ENCODE data around the gene CHIC1.
"Not testable (repeated sequence)": the region's sequence is repeated elsewhere in the genome, so short reads cannot be mapped to it uniquely, and the experiment has no call there.

CHIC1 gene

DNA sequence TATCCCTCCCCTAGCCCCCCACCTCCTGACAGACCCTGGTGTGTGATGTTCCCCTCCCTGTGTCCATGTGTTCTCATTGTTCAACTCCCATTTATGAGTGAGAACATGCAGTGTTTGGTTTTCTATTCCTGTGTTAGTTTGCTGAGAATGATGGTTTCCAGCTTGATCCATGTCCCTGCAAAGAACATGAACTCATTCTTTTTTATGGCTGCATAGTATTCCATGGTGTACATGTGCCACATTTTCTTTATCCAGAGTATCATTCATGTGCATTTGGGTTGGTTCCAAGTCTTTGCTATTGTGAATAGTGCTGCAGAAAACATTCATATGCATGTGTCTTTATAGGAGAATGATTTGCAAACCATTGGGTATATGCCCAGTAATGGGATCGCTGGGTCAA lies 34.8 kb downstream of the CHIC1 start:
- H3K27ac ChIP-seq (ENCODE audit: low read length); H3K4me1 ChIP-seq (ENCODE audit: control insufficient read depth, low read depth, low read length); H3K4me3 ChIP-seq (ENCODE audit: low read length); H3K36me3 ChIP-seq (ENCODE audit: control insufficient read depth, low read depth, low read length); H3K9ac ChIP-seq (ENCODE audit: low read length); H3K27me3 ChIP-seq (ENCODE audit: control insufficient read depth, insufficient read depth, low read length); H3K9me3 ChIP-seq (ENCODE audit: control insufficient read depth, low read depth, low read length): not testable (repeated sequence)

- no peak overlapping the region for H3K9ac ChIP-seq (ENCODE audit: low read length)
- no peak overlapping the region for H3K27ac ChIP-seq (ENCODE audit: low read length)
- no peaks in the 10 kb centered on the region for H3K27me3 ChIP-seq (ENCODE audit: control insufficient read depth, insufficient read depth, low read length)
- H3K9me3 ChIP-seq (ENCODE audit: control insufficient read depth, low read depth, low read length): peaks cover 4% of the 10 kb centered on the region
- H3K4me1 ChIP-seq (ENCODE audit: control insufficient read depth, low read depth, low read length): no peaks in the 10 kb centered on the region
- H3K4me3 ChIP-seq (ENCODE audit: low read length): no peak overlapping the region
- no peaks in the 10 kb centered on the region for H3K36me3 ChIP-seq (ENCODE audit: control insufficient read depth, low read depth, low read length)
These were observed 52.0 kb downstream of the CHIC1 start for GRCh38 chrX:73615022-73615421.

DNA sequence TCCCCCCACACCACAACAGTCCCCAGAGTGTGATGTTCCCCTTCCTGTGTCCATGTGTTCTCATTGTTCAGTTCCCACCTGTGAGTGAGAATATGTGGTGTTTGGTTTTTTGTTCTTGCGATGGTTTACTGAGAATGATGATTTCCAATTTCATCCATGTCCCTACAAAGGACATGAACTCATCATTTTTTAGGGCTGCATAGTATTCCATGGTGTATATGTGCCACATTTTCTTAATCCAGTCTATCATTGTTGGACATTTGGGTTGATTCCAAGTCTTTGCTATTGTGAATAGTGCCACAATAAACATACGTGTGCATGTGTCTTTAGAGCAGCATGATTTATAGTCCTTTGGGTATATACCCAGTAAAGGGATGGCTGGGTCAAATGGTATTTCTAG lies 78.7 kb downstream of the CHIC1 start:
- H3K27ac ChIP-seq (ENCODE audit: low read length); H3K9ac ChIP-seq (ENCODE audit: low read length); H3K27me3 ChIP-seq (ENCODE audit: control insufficient read depth, insufficient read depth, low read length); H3K4me3 ChIP-seq (ENCODE audit: low read length); H3K4me1 ChIP-seq (ENCODE audit: control insufficient read depth, low read depth, low read length); H3K36me3 ChIP-seq (ENCODE audit: control insufficient read depth, low read depth, low read length): not testable (repeated sequence)
- H3K9me3 ChIP-seq (ENCODE audit: control insufficient read depth, low read depth, low read length): peaks cover 27% of the 10 kb centered on the region

DNA sequence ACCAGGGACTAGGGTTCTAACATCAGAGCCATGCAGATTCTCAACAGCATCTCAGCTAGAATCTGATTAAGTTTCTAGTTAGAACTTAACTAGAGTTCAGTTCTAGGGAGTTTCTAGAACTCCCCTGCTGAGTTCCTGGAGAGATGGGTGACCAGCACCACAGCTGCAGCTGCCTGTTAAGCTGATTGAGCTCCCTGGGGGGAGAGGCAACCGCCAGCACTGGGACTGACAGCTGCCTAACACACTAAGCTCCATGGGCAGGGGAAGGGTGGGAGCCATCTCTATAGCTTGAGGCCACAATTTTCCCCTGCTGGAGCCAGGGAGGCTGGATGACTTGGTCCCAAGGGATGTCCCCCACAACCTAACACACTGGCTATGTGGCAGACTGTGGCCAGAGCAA lies 84.2 kb downstream of the CHIC1 start:
- Histone ChIP-seq H3K4me3 (ENCODE audit: low read length) (no peak overlapping the region), H3K9me3 (ENCODE audit: control insufficient read depth, low read depth, low read length) (peaks cover 22% of the 10 kb centered on the region), H3K9ac (ENCODE audit: low read length) (no peak overlapping the region), H3K36me3 (ENCODE audit: control insufficient read depth, low read depth, low read length) (peaks cover 4% of the 10 kb centered on the region), H3K4me1 (ENCODE audit: control insufficient read depth, low read depth, low read length) (no peaks in the 10 kb centered on the region), H3K27ac (ENCODE audit: low read length) (no peak overlapping the region), H3K27me3 (ENCODE audit: control insufficient read depth, insufficient read depth, low read length) (no peaks in the 10 kb centered on the region)

GRCh38 chrX:73647632-73648322 lies 84.8 kb downstream of the CHIC1 start:
- no peak overlapping the region for H3K27ac ChIP-seq (ENCODE audit: low read length)
- no peak overlapping the region for H3K4me3 ChIP-seq (ENCODE audit: low read length)
- no peaks in the 10 kb centered on the region for H3K4me1 ChIP-seq (ENCODE audit: control insufficient read depth, low read depth, low read length)
- no peaks in the 10 kb centered on the region for H3K27me3 ChIP-seq (ENCODE audit: control insufficient read depth, insufficient read depth, low read length)
- no peak overlapping the region for H3K9ac ChIP-seq (ENCODE audit: low read length)
- H3K9me3 ChIP-seq (ENCODE audit: control insufficient read depth, low read depth, low read length): peaks cover 22% of the 10 kb centered on the region
- peaks cover 4% of the 10 kb centered on the region for H3K36me3 ChIP-seq (ENCODE audit: control insufficient read depth, low read depth, low read length)

DNA sequence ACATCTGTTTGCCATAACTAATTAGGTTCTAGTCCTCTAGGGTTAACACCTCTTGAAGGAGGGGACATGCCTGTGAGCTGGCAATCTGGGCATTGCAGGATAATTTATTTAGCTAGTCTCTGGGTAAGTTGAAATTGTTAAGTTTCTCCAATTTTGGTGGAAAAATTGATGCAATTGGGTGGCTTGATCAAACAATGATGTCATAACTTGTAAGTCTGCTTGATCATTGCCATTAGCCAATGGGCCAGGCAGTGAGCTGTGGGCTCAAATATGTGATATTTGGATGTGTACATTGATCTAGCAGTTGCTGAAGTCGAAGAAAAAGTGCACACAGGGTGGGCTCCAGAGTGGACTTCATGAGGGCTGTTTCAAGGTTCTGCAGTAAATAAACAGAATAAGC lies 98.3 kb downstream of the CHIC1 start:
- not testable (repeated sequence) for H3K4me1 ChIP-seq (ENCODE audit: control insufficient read depth, low read depth, low read length); H3K9me3 ChIP-seq (ENCODE audit: control insufficient read depth, low read depth, low read length); H3K4me3 ChIP-seq (ENCODE audit: low read length); H3K27ac ChIP-seq (ENCODE audit: low read length); H3K36me3 ChIP-seq (ENCODE audit: control insufficient read depth, low read depth, low read length); H3K27me3 ChIP-seq (ENCODE audit: control insufficient read depth, insufficient read depth, low read length); H3K9ac ChIP-seq (ENCODE audit: low read length)

GRCh38 chrX:73668779-73669178 lies 105.8 kb downstream of the CHIC1 start:
- Histone ChIP-seq H3K4me3 (ENCODE audit: low read length) (no peak overlapping the region), H3K9me3 (ENCODE audit: control insufficient read depth, low read depth, low read length) (no peaks in the 10 kb centered on the region), H3K9ac (ENCODE audit: low read length) (no peak overlapping the region), H3K27me3 (ENCODE audit: control insufficient read depth, insufficient read depth, low read length) (no peaks in the 10 kb centered on the region), H3K36me3 (ENCODE audit: control insufficient read depth, low read depth, low read length) (no peaks in the 10 kb centered on the region), H3K4me1 (ENCODE audit: control insufficient read depth, low read depth, low read length) (peaks cover 9% of the 10 kb centered on the region), H3K27ac (ENCODE audit: low read length) (no peak overlapping the region)

GRCh38 chrX:73681408-73681807 lies 118.4 kb downstream of the CHIC1 start:
- Histone ChIP-seq H3K4me3 (ENCODE audit: low read length) (peak overlapping the region; percentile 4), H3K27me3 (ENCODE audit: control insufficient read depth, insufficient read depth, low read length) (no peaks in the 10 kb centered on the region), H3K9me3 (ENCODE audit: control insufficient read depth, low read depth, low read length) (peaks cover 8% of the 10 kb centered on the region), H3K27ac (ENCODE audit: low read length) (no peak overlapping the region), H3K4me1 (ENCODE audit: control insufficient read depth, low read depth, low read length) (peaks cover 39% of the 10 kb centered on the region), H3K36me3 (ENCODE audit: control insufficient read depth, low read depth, low read length) (no peaks in the 10 kb centered on the region), H3K9ac (ENCODE audit: low read length) (no peak overlapping the region)

- Histone ChIP-seq H3K9me3 (ENCODE audit: control insufficient read depth, low read depth, low read length) (peaks cover 7% of the 10 kb centered on the region), H3K4me3 (ENCODE audit: low read length) (no peak overlapping the region), H3K36me3 (ENCODE audit: control insufficient read depth, low read depth, low read length) (no peaks in the 10 kb centered on the region), H3K9ac (ENCODE audit: low read length) (no peak overlapping the region), H3K4me1 (ENCODE audit: control insufficient read depth, low read depth, low read length) (peaks cover 39% of the 10 kb centered on the region), H3K27ac (ENCODE audit: low read length) (peak overlapping the region; percentile 67), H3K27me3 (ENCODE audit: control insufficient read depth, insufficient read depth, low read length) (no peaks in the 10 kb centered on the region)
These were observed 120.4 kb downstream of the CHIC1 start for GRCh38 chrX:73683236-73683859.

DNA sequence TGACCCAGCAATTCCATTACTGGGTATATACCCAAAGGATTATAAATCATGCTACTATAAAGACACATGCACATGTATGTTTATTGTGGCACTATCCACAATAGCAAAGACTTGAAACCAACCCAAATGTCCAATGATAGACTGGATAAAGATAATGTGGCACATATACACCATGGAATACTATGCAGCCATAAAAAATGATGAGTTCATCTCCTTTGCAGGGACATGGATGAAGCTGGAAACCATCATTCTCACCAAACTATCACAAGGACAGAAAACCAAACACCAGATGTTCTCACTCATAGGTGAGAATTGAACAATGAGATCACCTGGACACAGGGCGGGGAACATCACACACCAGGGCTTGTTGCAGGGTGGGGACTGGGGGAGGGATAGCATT lies 144.0 kb downstream of the CHIC1 start:
- H3K27me3 ChIP-seq (ENCODE audit: control insufficient read depth, insufficient read depth, low read length); H3K27ac ChIP-seq (ENCODE audit: low read length); H3K9me3 ChIP-seq (ENCODE audit: control insufficient read depth, low read depth, low read length): not testable (repeated sequence)

GRCh38 chrX:73728602-73729001 lies 165.6 kb downstream of the CHIC1 start:
- Histone ChIP-seq H3K27me3 (ENCODE audit: control insufficient read depth, insufficient read depth, low read length) (no peaks in the 10 kb centered on the region), H3K4me1 (ENCODE audit: control insufficient read depth, low read depth, low read length) (peaks cover 10% of the 10 kb centered on the region), H3K27ac (ENCODE audit: low read length) (no peak overlapping the region), H3K9me3 (ENCODE audit: control insufficient read depth, low read depth, low read length) (no peaks in the 10 kb centered on the region), H3K9ac (ENCODE audit: low read length) (no peak overlapping the region), H3K36me3 (ENCODE audit: control insufficient read depth, low read depth, low read length) (no peaks in the 10 kb centered on the region), H3K4me3 (ENCODE audit: low read length) (no peak overlapping the region)

More for the DNA sequence above, 144.0 kb downstream of the CHIC1 start:
- H3K9ac ChIP-seq (ENCODE audit: low read length); H3K4me1 ChIP-seq (ENCODE audit: control insufficient read depth, low read depth, low read length); H3K4me3 ChIP-seq (ENCODE audit: low read length); H3K36me3 ChIP-seq (ENCODE audit: control insufficient read depth, low read depth, low read length): not testable (repeated sequence)

All from iPS-18a (cell line).